Measurements from ENCODE around the gene TSPEAR.
"Not testable (repeated sequence)": the region's sequence is repeated elsewhere in the genome, so short reads cannot be mapped to it uniquely, and the experiment has no call there.

Gene TSPEAR

DNA sequence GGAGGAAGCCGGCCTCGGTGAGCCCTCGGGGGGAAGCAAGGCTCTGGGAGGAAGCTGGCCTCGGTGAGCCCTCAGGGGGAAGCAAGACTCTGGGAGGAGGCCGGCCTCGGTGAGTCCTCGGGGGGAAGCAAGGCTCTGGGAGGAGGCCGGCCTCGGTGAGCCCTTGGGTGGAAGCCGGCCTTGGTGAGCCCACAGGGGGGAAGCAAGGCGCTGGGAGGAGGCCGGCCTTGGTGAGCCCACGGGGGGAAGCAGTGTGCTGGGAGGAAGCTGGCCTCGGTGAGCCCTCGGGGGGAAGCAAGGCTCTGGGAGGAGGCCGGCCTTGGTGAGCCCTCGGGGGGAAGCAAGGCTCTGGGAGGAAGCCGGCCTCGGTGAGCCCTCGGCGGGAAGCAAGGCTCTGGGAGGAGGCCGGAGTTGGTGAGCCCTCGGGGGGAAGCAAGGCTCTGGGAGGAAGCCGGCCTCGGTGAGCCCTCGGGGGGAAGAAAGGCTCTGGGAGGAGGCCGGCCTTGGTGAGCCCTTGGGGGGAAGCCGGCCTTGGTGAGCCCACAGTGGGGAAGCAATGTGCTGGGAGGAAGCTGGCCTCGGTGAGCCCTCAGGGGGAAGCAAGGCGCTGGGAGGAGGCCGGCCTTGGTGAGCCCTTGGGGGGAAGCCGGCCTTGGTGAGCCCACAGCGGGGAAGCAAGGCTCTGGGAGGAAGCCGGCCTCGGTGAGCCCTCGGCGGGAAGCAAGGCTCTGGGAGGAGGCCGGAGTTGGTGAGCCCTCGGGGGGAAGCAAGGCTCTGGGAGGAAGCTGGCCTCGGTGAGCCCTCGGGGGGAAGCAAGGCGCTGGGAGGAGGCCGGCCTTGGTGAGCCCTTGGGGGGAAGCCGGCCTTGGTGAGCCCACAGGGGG lies 208.1 kb downstream of the TSPEAR start:
- DNase-seq (ENCODE audit: low spot score), result not testable (repeated sequence)

DNA sequence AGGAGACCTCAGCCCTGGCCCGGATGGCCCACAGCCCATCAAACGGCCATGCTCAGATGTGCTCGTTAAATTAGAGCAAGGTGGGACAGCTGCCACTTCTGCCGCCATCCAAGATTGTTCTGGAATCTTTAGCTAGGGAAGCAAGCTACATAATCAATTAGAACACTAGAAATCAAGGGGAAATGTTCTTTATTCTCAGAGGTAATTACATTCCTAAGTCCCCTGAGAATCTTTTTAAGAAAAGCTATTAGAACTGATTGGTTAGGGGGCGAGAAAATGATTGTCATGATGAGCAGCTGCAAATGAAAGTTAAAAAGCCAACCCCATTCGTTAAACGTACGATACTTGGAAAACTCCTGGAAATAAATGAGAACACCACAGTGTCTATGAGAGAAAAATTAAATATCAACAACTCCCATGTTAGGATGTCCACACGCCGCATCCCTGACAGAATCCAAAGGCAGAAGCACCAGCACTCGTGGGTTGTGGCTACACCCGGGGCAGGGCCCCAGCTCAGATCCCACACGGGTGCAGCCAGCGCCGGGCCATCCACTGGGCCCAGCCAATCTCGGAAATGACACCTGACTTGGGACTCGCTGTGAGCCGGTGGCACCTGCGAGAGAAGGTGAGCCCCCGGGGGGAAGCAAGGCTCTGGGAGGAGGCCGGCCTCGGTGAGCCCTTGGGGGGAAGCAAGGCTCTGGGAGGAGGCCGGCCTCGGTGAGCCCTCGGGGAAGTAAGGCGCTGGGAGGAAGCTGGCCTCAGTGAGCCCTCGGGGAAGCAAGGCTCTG lies 209.0 kb downstream of the TSPEAR start:
- DNase-seq (ENCODE audit: low spot score), result no peak

DNA sequence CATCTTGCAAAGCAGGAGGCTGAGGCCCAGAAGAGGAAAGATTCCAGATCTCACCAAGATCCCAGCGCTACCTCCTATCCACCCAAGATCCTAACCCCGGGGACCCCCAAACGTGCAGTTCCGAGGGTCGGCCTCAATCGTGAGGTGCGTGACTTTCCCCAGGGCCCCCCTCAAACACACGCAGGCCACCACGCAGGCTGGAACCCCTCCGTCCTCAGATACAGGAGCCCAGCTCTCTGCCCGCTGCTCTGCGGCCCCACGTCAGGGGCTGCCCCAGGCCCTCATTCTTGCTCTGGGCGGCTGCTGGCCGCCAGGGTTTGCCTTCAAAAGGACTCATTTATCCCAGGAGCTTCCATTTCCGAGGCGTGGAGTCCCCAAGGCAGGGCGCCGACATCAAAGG lies 211.3 kb downstream of the TSPEAR start:
- no peak for DNase-seq (ENCODE audit: low spot score)

DNA sequence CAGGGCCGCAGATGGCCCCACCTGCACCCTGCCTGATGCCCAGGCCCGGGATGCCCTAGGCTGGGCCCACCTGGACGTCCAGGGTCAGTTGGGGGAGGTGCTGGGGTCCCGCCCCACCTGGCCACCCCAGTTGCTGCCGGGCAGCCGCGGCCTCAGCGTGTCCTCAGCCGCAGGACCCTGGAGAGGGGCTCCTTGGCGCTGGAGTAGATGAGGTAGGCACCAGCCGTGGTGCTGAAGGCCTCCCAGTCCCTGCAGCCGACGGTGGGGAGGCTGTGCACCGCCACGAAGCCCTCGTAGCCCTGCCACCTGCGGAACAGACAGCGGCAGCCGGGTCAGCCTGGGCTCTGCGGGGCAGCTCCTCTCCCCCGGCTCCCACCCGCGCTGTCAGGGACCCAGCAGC lies 211.7 kb downstream of the TSPEAR start:
- DNase-seq (ENCODE audit: low spot score), result no peak

DNA sequence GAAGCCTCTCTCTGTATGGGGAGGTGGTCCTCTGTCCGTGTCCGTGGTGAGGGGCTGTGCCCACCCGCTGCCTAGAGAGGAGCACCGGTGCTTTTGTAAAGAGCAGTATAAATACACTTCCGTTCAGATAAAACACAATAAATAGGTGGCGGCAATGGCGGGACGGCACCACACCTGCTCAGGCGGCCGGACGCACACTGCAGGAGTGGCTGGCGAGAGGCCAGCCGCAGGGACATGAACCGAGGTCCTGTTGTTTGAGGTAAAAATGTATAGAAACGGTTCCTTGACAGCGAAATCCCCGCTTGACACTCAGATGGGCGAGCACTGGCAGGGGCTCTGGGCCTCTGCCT lies 212.2 kb downstream of the TSPEAR start:
- DNase-seq (ENCODE audit: low spot score), result no peak

DNA sequence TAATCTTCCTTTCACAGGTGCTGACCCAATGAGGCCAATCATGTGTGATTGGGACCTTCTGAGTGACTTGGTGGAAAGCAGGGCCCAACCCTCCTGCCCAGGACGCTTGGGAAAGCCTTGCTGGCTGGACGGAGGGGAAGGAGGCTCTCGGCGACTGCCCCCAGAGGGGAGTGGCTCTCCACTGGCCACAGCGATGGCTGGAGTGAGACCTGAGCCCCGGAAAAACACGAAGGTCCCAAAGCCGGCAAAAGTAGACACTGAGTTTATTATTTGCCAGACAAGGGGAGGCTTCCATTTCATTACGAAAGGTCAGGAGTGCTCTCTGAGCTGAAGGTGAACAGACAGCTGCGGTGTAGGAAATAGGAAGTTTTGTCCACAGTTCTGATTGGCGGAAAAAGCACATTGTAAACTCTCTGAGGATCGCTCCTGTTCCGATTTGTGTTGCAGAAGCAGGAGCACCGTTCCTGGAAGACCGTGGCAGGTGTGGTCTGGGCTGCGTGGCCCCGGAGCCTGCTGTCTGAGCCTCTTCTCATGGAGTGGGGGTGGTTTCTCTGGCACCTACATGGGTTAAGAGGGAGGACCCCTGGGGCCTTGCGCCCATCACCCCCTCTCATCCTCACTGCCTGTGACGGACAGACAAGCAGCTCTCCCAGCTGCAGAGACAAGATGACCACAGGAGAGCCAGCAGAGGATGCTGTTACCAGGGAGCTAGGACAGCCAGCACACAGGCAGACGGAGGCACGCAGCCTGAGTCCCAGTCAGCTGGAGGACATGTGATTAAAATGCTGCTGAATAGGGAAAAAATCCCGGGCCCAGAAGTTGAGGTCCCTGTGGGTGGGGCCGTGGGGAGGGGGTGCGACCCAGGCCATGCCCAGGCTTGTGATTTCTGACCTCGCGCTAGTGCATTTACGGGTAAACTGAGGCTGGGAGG lies 212.8 kb downstream of the TSPEAR start:
- no peak for DNase-seq (ENCODE audit: low spot score)

DNA sequence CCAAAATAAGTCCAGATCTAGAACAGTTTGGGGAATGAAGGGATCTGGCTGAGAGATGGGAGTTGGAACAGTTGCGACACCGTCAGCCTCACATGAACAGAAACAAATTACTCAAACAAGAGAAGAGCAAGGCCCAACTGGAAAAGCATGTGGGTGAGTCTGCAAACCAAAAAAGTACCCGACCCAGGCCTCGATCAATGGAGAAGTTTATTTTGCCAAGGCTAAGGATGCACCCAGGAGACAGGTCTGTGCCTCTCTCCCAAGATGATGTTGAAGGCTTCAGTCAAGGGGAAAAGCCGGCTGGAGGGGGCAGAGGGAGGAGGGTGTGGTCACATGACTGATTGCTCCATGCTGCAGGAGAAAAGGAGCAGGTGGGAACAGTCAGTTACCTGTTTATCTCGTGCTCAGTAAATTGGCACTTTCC lies 213.7 kb downstream of the TSPEAR start:
- DNase-seq (ENCODE audit: low spot score), result no peak

DNA sequence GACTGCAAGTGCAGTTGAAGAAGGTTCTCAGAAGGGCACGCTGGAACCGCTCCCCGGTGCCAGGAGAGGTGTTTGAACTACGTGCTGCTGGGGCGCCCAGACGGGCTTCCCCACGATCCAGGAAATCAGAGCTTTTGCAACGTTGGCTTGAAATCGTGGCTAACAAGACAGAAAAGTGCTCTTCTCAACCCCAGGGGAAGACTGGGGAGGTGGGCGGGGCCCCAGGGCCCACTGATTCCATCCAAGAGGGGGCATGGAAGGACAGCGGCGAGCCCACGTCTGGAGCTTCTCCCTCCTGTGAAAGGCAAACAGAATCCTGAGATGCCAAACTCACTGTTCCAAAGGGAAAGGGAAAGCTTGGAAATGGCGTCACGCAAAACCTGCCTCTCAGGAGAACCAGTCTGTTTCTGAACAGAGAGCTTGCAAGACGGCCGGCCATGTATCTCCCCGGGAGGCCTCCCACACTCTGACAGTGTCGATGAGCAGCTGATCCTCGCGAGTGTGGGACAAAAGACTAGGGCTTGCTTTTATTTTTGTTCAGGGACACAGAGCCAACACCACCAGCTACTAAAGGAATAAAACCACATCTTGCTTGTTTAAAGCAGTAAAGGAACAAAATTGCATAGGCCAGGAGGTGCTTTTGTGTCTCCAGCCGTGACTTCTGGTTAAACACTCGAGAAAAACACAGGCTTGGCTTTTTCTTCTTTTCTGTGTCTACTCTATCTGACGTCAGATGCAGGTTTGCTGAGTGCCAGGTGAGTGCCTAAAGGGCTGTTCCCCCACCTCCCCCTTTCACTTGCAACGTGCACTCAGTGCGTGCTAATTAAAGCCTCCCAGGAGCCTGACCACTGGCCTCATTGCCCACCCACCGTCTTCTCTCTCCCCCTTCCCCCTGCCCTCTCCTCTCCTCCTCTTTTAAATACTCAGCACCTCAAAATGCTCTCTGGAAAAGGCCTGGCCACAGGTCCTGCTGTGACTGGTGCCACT lies 214.5 kb downstream of the TSPEAR start:
- DNase-seq (ENCODE audit: low spot score), result no peak

DNA sequence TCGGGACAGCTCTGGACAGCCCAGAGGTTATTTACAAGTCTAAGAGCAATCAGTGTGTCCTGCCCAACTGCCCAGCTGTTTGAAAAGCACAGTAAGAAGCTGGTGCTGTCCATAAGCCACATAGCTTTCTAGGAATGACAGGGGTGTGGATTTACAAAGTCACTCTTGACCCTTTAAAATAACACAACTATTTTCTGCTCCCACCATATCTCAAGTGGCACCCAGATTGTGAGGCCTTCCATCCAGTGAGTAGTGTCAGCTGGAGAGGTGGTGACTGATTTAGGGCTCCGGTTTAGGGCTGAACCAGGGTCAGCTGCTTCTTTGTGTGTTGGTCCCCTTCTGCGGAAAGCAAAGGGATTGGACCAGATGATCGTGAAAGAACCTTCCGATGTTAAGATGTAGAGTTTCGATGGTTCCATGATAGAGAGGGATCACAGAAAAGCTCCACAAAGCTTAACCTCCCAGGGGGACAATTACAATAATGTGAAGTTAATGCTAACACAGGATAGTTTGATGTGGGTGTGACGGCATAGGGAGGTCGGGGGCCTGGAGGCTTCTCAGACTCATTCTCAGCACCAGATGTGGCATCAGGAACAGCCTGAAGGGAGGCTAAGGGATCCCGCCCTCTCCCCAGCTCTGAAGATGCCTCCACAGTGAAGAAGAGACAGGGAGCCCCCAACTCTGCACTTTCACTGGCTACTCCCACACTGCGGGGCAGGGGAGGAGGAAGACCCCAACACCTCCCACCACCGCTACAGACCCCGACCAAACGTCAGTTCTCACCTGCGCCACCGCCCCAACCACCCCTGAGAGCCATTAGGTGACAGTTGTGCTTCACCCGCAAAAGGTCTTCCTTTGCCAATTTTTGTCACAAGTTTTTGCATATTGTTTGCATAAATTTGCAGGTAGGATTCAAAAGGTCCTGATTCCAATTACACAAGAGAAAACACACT lies 215.5 kb downstream of the TSPEAR start:
- DNase-seq (ENCODE audit: low spot score), result no peak

DNA sequence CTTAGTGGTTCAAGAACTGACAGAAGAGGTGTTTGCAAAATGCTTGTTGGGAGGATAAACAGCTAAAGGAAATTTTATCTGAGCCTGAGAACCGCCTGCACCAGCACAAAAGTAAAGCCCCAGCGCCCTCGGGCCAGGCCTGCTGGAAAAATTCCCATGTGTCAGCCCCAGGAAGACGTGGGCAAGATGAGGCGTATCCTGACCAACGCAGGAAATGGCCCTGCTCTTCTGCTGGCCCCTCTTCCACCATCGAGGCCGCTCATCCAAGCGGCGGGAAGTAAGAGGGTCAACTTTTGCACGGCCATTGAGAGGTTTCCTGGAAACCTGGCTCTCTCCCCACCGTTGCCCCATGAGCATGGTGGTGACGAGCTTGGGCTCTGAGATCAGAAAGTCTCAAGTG lies 216.4 kb downstream of the TSPEAR start:
- DNase-seq (ENCODE audit: low spot score), result no peak

DNA sequence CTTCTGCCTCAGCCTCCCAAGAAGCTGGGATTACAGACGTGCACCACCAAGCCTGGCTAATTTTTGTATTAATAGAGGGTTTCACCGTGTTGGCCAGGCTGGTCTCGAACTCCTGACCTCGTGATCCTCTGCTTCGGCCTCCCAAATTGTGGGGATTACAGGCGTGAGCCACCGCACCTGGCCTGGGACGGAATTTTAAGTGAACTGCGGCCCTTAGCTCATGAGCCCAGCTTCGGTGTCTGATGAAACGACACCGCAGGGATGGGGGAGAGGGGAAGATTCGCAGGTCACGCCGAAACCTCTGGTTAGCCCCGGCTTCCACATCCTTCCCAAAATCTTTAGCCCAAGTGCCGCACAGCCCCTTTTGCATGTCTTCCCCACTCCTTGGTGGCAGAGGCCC lies 217.0 kb downstream of the TSPEAR start:
- DNase-seq (ENCODE audit: low spot score), result no peak

DNA sequence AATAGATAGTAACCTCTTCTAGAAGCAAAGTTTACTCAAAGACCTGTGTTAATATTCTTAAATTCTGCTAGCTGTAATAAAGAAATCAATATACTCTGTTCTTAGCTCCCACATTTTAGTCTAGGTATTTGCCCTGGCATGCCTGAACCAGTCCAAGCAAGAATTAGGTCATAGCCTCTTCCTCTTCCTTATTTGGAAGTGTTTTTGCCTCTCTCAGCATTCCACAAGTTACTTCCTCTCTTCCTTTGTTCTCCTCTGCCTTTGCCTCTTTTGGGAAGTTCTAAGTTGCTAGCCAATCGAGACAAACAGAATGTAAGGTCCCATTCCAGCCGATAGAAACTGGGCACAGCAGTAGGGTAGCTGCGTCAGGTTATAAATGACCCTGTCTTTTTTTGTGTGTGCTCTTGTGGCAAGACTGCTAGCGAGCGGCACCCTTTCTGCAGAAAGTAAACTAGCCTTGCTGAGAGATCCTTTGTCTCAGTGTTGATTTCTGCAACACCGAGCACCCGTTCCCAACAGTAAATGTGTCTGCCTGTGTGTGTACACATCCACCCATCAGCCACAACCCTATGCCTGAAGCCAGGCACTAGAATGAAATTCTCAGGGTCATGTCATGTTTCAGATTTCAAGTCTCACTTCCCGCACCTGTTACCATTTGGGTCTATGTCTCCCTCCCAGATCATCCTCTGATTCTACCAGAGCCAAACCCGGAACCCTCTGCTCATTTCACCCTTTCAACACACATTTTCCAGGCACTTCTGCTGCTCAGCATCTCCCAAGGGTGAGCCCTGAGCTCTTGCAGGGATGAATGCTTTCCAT lies 218.6 kb downstream of the TSPEAR start:
- DNase-seq (ENCODE audit: low spot score), result no peak

DNA sequence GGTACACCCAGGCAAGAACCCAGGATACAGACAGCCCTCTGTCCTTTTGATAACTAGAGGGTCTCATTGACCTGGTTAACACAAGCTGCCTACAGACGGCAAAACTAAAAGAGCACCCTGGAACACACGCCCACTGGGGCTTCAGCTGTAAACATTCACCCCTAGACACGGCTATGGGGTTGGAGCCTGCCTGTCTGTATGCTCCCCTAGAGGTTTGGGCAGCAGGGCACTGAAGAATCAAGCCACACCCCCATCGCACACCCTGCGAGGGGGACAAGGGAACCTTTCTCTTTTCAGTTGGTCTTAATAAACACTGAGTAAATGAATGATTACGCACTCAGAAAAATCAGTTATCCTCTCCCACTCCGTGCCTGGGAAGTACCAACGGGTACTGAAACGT lies 220.6 kb downstream of the TSPEAR start:
- DNase-seq (ENCODE audit: low spot score), result no peak

DNA sequence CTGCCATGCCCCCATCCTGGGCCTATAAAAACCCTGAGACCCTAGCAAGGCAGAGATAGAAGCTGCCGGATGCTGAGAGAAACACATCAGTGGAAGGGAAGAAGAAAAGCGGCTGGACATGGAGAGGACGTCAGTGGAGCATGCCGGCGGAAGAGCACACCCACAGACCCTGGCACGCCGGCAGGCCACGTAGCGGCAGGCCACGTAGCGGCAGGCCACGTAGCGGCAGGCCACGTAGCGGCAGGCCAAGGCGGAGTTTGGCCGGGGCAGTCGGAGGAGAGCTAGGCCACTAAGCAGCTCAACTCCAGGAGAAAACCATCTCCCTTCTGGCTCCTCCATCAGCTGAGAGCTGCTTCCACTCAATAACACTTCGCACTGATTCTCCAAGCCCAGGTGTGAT lies 221.0 kb downstream of the TSPEAR start:
- DNase-seq (ENCODE audit: low spot score), result no peak

DNA sequence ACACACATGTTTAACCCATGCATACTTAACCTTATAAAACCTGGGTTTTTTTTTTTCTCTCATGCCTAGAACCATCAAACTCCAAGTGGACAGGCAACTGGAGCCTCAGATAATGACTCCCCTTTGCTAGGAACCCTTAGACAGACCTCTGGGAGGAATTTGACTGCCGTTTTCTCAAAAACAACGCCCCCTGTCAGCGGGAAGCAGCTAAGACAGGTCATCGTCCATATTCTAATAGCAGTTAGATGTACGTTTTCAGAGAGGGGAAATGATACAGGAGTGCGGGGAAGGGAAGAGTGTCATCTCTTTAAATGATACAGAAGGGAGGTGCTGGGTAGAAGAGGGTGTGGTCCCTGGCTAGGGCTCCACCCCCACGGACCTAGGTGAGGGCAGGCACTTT lies 221.4 kb downstream of the TSPEAR start:
- no peak for DNase-seq (ENCODE audit: low spot score)

DNA sequence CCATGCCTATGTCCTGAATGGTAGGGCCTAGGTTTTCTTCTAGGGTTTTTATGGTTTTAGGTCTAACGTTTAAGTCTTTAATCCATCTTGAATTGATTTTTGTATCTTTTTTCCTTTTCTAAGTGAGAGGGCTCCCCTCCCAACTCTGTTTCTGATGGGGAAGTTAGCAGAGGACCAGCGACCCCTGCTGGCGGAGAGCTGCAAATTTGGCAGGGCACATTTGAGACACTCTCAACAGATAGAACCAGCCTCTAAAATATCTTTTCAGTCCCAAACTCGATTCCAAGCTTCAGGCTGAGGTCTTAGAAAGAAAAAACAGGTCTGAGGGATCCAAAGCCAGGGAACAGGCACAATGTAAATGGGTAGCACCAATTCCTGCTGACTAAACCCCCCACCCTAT lies 223.5 kb downstream of the TSPEAR start:
- no peak for DNase-seq (ENCODE audit: low spot score)

DNA sequence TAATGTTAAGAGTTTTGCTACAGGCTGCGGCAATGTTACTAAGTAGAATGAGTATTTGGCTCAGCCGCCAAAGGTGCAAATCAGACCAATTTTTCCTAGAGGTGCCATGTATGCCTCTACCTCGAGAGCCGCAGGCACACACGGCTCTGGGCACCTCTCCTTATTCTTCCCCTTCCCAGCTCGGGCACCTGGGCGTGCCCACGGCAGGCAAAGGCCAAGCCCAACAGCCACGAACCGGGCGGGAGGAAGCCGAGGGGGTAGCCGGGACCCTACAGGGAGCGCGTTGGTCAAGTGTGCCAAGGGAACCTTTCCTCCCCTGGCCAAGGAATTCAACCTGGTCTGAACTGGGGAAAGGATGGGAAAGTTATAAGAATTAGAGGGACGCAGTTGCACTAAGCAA lies 225.1 kb downstream of the TSPEAR start:
- no peak for DNase-seq (ENCODE audit: low spot score)

DNA sequence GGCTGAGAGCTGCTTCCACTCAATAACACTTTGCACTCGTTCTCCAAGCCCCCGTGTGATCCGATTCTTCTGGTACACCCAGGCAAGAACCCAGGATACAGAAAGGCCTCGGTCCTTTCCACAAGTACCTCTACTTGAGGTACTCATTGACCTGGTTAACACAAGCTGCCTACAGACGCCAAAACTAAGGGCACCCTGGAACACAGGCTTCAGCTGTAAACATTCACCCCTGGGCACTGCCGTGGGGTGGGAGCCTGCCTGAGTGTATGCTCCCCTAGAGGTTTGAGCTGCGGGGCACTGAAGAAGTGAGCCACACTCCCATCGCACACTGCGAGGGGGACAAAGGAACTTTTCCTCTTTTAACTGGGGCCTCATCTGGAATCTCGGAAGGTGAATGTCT lies 225.6 kb downstream of the TSPEAR start:
- no peak for DNase-seq (ENCODE audit: low spot score)

DNA sequence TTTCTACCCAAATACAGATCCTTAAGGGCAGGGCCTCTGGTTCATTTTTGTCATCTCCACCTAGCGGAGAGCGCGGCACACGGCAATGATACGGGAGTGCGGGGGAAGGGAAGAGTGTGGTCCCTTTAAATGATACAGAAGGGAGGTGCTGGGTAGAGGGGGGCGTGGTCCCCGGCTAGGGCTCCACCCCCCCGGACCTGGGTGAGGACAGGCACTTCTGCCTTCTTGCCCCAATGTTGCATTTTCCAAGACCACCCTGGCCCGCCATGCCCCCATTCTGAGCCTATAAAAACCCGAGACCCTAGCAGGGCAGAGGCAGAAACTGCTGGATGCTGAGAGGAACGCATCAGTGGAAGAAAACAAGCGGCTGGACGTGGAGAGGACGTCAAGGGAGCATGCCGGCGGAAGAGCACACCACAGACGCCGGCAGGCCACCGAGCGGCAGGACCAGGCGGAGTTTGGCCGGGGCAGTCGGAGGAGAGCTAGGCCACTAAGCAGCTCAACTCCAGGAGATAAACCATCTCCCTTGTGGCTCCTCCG lies 226.0 kb downstream of the TSPEAR start:
- DNase-seq (ENCODE audit: low spot score), result no peak

Data from AG08395 (cell line).